Loucy (cell line): ENCODE measurements around the gene SSUH2.

Source experiments
- EZH2phosphoT487 ChIP-seq: fragments of 200-600 bp; IDR thresholded peaks from 2 replicates; pipeline ENCODE4 v1.6.1; 2018; ENCODE audit warnings: antibody characterized with exemption, mild to moderate bottlenecking, moderate library complexity, borderline replicate concordance
- TF ChIP-seq, protein P1 (sequence below): fragments of 200-600 bp; sonication (generic); conservative IDR thresholded peaks from 2 replicates; pipeline ENCODE4 v1.5.1; 2014; ENCODE audit warnings: mild to moderate bottlenecking, antibody characterized with exemption, low read length

DNA sequence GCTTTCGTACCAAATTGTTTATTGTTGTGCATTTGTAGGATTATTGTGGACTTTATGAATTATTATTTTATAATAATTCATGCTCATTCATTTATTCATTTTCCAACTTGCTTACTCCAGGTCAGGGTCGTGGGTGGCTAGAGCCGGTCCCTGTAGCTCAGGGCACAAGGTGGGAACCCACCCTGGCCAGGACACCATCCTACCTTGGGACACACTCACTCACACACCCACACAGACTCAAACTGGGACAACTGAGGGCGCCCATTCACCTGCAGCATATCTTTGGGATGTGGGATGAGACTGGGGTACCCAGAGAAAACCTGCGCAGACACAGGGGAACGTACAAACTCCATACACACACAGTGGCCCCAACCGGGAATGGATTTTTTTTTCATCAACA is 40.6 kb downstream of the SSUH2 start:
- TF ChIP-seq, protein P1, sequence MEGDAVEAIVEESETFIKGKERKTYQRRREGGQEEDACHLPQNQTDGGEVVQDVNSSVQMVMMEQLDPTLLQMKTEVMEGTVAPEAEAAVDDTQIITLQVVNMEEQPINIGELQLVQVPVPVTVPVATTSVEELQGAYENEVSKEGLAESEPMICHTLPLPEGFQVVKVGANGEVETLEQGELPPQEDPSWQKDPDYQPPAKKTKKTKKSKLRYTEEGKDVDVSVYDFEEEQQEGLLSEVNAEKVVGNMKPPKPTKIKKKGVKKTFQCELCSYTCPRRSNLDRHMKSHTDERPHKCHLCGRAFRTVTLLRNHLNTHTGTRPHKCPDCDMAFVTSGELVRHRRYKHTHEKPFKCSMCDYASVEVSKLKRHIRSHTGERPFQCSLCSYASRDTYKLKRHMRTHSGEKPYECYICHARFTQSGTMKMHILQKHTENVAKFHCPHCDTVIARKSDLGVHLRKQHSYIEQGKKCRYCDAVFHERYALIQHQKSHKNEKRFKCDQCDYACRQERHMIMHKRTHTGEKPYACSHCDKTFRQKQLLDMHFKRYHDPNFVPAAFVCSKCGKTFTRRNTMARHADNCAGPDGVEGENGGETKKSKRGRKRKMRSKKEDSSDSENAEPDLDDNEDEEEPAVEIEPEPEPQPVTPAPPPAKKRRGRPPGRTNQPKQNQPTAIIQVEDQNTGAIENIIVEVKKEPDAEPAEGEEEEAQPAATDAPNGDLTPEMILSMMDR, result no peak
- no peak for TF ChIP-seq EZH2phosphoT487
